IMR-90 (cell line): Measurements from ENCODE around the gene CMPK2. TPM values are rescaled to one million over a fixed set of nuclear protein-coding genes. Genes with fewer than 3 reads are reported as not detected.

Experiments used
- ATAC-seq: fragments of 200-7000 bp; cut with Tn5 transposase; 2 replicates; pipeline ENCODE4 v1.9.1; 2020; ENCODE audit warnings: low read depth, mild to moderate bottlenecking, moderate library complexity
- BruUV-seq: library from RNA; stranded (reverse); fragments of 400-500 nt; replicated peaks from 2 replicates; lab custom pipeline; 2021; lab: Mats Ljungman, UMichigan
- CTCF ChIA-PET: fragments of 300-600 bp; formaldehyde crosslinking; extraction: SDS; loops from one replicate; lab custom pipeline; 2021; ENCODE audit warnings: antibody characterized with exemption; lab: Yijun Ruan, JAX
- POLR2A ChIA-PET: fragments of 300-600 bp; sonication (Branson Sonifier 250); formaldehyde crosslinking; loops from one replicate; lab custom pipeline; 2022; ENCODE audit warnings: antibody characterized with exemption; ENCODE audit not compliant: unreplicated experiment; lab: Charles Lee
- DNase-seq: peaks from one replicate; pipeline ENCODE4 v3.0.0; 2013
- H2AFZ ChIP-seq: replicated peaks from 2 replicates; pipeline ENCODE3; 2013; ENCODE audit warnings: low read length, mild to moderate bottlenecking; ENCODE audit not compliant: poor library complexity
- H2AK5ac ChIP-seq: 2 replicates; pipeline ENCODE4 v1.6.1; 2013; ENCODE audit warnings: low read depth, low read length, inconsistent platforms
- H2AK9ac ChIP-seq: replicated peaks from 2 replicates; pipeline ENCODE3; 2013; ENCODE audit warnings: mild to moderate bottlenecking, low read depth, low read length, moderate library complexity; ENCODE audit not compliant: poor library complexity
- H2BK120ac ChIP-seq: 2 replicates; pipeline ENCODE4 v1.6.1; 2013; ENCODE audit warnings: low read depth, low read length, inconsistent platforms
- H2BK15ac ChIP-seq: 3 replicates; pipeline ENCODE4 v1.6.1; 2013; ENCODE audit warnings: low read depth, low read length, inconsistent platforms
- H2BK20ac ChIP-seq: 2 replicates; pipeline ENCODE4 v1.6.1; 2013; ENCODE audit warnings: low read depth, mild to moderate bottlenecking, inconsistent platforms, low read length, moderate library complexity
- H2BK5ac ChIP-seq: 2 replicates; pipeline ENCODE4 v1.6.1; 2013; ENCODE audit warnings: mild to moderate bottlenecking, low read depth, low read length, inconsistent platforms; ENCODE audit not compliant: poor library complexity, severe bottlenecking
- H3K14ac ChIP-seq: replicated peaks from 2 replicates; pipeline ENCODE4 v1.6.1; 2013; ENCODE audit warnings: low read depth, low read length, inconsistent platforms
- H3K18ac ChIP-seq: 2 replicates; pipeline ENCODE4 v1.6.1; 2013; ENCODE audit warnings: low read depth, low read length, control low read depth
- H3K23ac ChIP-seq: 2 replicates; pipeline ENCODE4 v1.6.1; 2013; ENCODE audit warnings: low read depth, low read length, inconsistent platforms
- H3K27ac ChIP-seq: 2 replicates; pipeline ENCODE4 v1.5.1; 2013; ENCODE audit warnings: mild to moderate bottlenecking, control low read depth, low read length; ENCODE audit not compliant: insufficient read depth
- H3K27me3 ChIP-seq: 2 replicates; pipeline ENCODE4 v1.6.1; 2013; ENCODE audit warnings: low read length; ENCODE audit not compliant: control insufficient read depth, insufficient read depth
- H3K36me3 ChIP-seq: 2 replicates; pipeline ENCODE4 v1.6.1; 2013; ENCODE audit warnings: low read length, mixed read lengths; ENCODE audit not compliant: control insufficient read depth, insufficient read depth
- H3K4ac ChIP-seq: 2 replicates; pipeline ENCODE4 v1.6.1; 2013; ENCODE audit warnings: low read depth, low read length, inconsistent platforms
- H3K4me1 ChIP-seq: 2 replicates; pipeline ENCODE4 v1.6.1; 2013; ENCODE audit warnings: low read length, mixed read lengths; ENCODE audit not compliant: control insufficient read depth, insufficient read depth
- H3K4me2 ChIP-seq: 2 replicates; pipeline ENCODE4 v1.6.1; 2013; ENCODE audit warnings: low read depth, mild to moderate bottlenecking, control low read depth, low read length, moderate library complexity
- H3K4me3 ChIP-seq: 2 replicates; pipeline ENCODE4 v1.5.1; 2013; ENCODE audit warnings: low read depth, mild to moderate bottlenecking, control low read depth, low read length, moderate library complexity; ENCODE audit not compliant: insufficient read depth
- H3K56ac ChIP-seq: 2 replicates; pipeline ENCODE4 v1.6.1; 2013; ENCODE audit warnings: low read length, inconsistent platforms; ENCODE audit not compliant: insufficient read depth; ENCODE audit errors: extremely low read depth
- H3K79me1 ChIP-seq, 2 experiments: 2 replicates each; pipeline ENCODE4 v1.6.1; 2013; ENCODE audit warnings: low read length in 2 of 2, inconsistent platforms in 1 of 2, low read depth in 1 of 2
- H3K9ac ChIP-seq: 2 replicates; pipeline ENCODE4 v1.6.1; 2013; ENCODE audit warnings: low read depth, low read length, control low read depth
- H3K9me1 ChIP-seq: 2 replicates; pipeline ENCODE4 v1.6.1; 2013; ENCODE audit warnings: low read length, inconsistent platforms; ENCODE audit not compliant: insufficient read depth
- H3K9me3 ChIP-seq: 2 replicates; pipeline ENCODE4 v1.6.1; 2013; ENCODE audit warnings: low read length; ENCODE audit not compliant: control insufficient read depth, insufficient read depth
- H4K20me1 ChIP-seq: 2 replicates; pipeline ENCODE4 v1.6.1; 2013; ENCODE audit warnings: low read length, inconsistent platforms; ENCODE audit not compliant: insufficient read depth
- H4K5ac ChIP-seq: 2 replicates; pipeline ENCODE4 v1.6.1; 2013; ENCODE audit warnings: mild to moderate bottlenecking, low read depth, low read length, control low read depth
- H4K8ac ChIP-seq, 2 experiments: 2 replicates each; pipeline ENCODE4 v1.6.1; 2013; ENCODE audit warnings: low read depth in 2 of 2, low read length in 2 of 2, control low read depth in 1 of 2, inconsistent platforms in 1 of 2
- H4K91ac ChIP-seq: 2 replicates; pipeline ENCODE4 v1.6.1; 2013; ENCODE audit warnings: low read depth, low read length, inconsistent platforms; ENCODE audit not compliant: insufficient read depth
- CEBPB ChIP-seq: IDR thresholded peaks from 2 replicates; pipeline ENCODE4 v1.6.1; 2012; ENCODE audit warnings: low read depth, low read length, improper control_type of control experiment
- CTCF ChIP-seq: conservative IDR thresholded peaks from 2 replicates; pipeline ENCODE4 v1.5.1; 2012; ENCODE audit warnings: mild to moderate bottlenecking, low read depth, low read length, improper control_type of control experiment
- FOS ChIP-seq: fragments of 150-350 bp; IDR thresholded peaks from 2 replicates; pipeline ENCODE4 v1.6.1; 2016; ENCODE audit warnings: low read depth, low read length
- MAZ ChIP-seq: IDR thresholded peaks from 2 replicates; pipeline ENCODE4 v1.6.1; 2012; ENCODE audit warnings: low read depth, mild to moderate bottlenecking, low read length, improper control_type of control experiment, moderate library complexity, borderline replicate concordance
- NFE2L2 ChIP-seq: fragments of 150-350 bp; IDR thresholded peaks from 2 replicates; pipeline ENCODE4 v1.6.1; 2016; ENCODE audit warnings: low read depth, mild to moderate bottlenecking, low read length
- SMC3 ChIP-seq: fragments of 150-350 bp; IDR thresholded peaks from 2 replicates; pipeline ENCODE4 v1.6.1; 2016; ENCODE audit warnings: low read depth, mild to moderate bottlenecking, antibody characterized with exemption, low read length, moderate library complexity
- USF2 ChIP-seq: fragments of 150-350 bp; IDR thresholded peaks from 2 replicates; pipeline ENCODE4 v1.6.1; 2017; ENCODE audit warnings: mild to moderate bottlenecking, antibody characterized with exemption, low read length, low read depth
- WGBS, 2 experiments: methylation state at CpG; one replicate each; pipeline versions ENCODE4 v1.1.5 to v1.1.7; 2013; ENCODE audit warnings: missing lambda C conversion rate in 2 of 2; ENCODE audit not compliant: insufficient read length in 1 of 2; ENCODE audit errors: extremely low coverage in 2 of 2; 5-methylcytosine and 5-hydroxymethylcytosine counted together
- dilution Hi-C: fragments of 300-500 bp; cut with HindIII; formaldehyde crosslinking; loops from one replicate; pipeline ENCODE4 v1.14.3; 2018; ENCODE audit warnings: low sequenced_read_pairs; ENCODE audit not compliant: unreplicated experiment
- in situ Hi-C: fragments of 300-500 bp; cut with MboI; formaldehyde crosslinking; loops from 3 replicates; pipeline ENCODE4 v1.14.3; 2019; ENCODE audit warnings: low sequenced_read_pairs, inconsistent platforms, mixed read lengths
- intact Hi-C: fragments of 100-400 bp; cut with micrococcal nuclease; formaldehyde crosslinking; loops from 2 replicates; pipeline ENCODE4 v1.10.0; 2022
- polyA plus RNA-seq, 3 experiments: library from polyadenylated mRNA; depleted of rRNA; stranded (reverse); fragments of >200 nt; gene quantifications; 2 replicates each; pipeline ENCODE4 v1.2.3, GENCODE V29; 2012; ENCODE audit warnings: low replicate concordance in 1 of 3
- total RNA-seq: library from RNA; depleted of rRNA; stranded (reverse); fragments of >200 nt; gene quantifications from 2 replicates; pipeline ENCODE4 v1.2.3, GENCODE V29; 2012

Gene CMPK2
- total and polyA plus RNA-seq, 2 of the 4 experiments (the other 2 are of a cell fraction) = 0.03 to 0.18 TPM

GRCh38 chr2:6822406-6822805, 43.3 kb downstream of the CMPK2 start:
- H4K5ac ChIP-seq = no peak overlapping the region
- no peak overlapping the region; the same call in 1 of the 2 replicates for H4K91ac ChIP-seq
- in situ Hi-C loops (no loop called here), dilution Hi-C loops (no loop called here), intact Hi-C loops (no loop called here)
- H3K4me3 ChIP-seq = no peak overlapping the region
- ChIA-PET CTCF (no interaction called here), POLR2A (no interaction called here)
- no peak overlapping the region for H3K27ac ChIP-seq
- no peak for ATAC-seq
- H4K8ac ChIP-seq = no peak overlapping the region
- H3K9me3 ChIP-seq = no peaks in the 10 kb centered on the region
- WGBS, 2 experiments = no CpG with 5 or more reads among the region's 3 CpGs
- TF ChIP-seq CEBPB = no peak
- no peak for TF ChIP-seq MAZ
- no peak for TF ChIP-seq USF2
- no peak for TF ChIP-seq NFE2L2
- no peak for TF ChIP-seq SMC3
- no peak for TF ChIP-seq FOS
- TF ChIP-seq CTCF = no peak
- no peaks in the 10 kb centered on the region for H3K36me3 ChIP-seq
- no peak overlapping the region for H2AK5ac ChIP-seq
- H3K4me1 ChIP-seq = peaks cover 9% of the 10 kb centered on the region
- no peak for DNase-seq
- H3K9me1 ChIP-seq = no peaks in the 10 kb centered on the region
- H3K14ac ChIP-seq = no peak overlapping the region
- H2AK9ac ChIP-seq = no peak overlapping the region
- H3K4ac ChIP-seq = 0 out of 2 replicates have a peak overlapping the region, but pooled peaks have one; percentile 8
- no peak overlapping the region for H3K9ac ChIP-seq
- H3K23ac ChIP-seq = no peak overlapping the region
- H2AFZ ChIP-seq = no peak overlapping the region
- H4K20me1 ChIP-seq = no peaks in the 10 kb centered on the region
- H2BK20ac ChIP-seq = no peak overlapping the region
- BruUV-seq = no TSS peak
- no peak overlapping the region for H3K18ac ChIP-seq
- no peak overlapping the region for H3K4me2 ChIP-seq
- no peak overlapping the region for H3K56ac ChIP-seq
- peak overlapping the region; percentile 23; the same call in 1 of the 2 replicates for H2BK120ac ChIP-seq
- H3K27me3 ChIP-seq = no peaks in the 10 kb centered on the region
- H3K79me1 ChIP-seq = no peaks in the 10 kb centered on the region
- no peak overlapping the region for H2BK15ac ChIP-seq
- no peak overlapping the region for H2BK5ac ChIP-seq
